Measurements from ENCODE around the gene EXD2. TPM values are rescaled to one million over a fixed set of nuclear protein-coding genes. Genes with fewer than 3 reads are reported as not detected.

The EXD2 gene
- total RNA-seq (10 to 100 TPM in 3 of 5 donors, 1 to 10 TPM in 2; 8.0 to 25.4 (median 14.7) TPM), polyA plus RNA-seq (1 to 10 TPM; 3.4 to 9.5 (median 4.9) TPM)
- long read RNA-seq, donor 1 = 0 reads
- long read RNA-seq, donor 2 = 0 reads
- long read RNA-seq, donor 3 = 0 reads
- long read RNA-seq, donor 4 = 0 reads
- long read RNA-seq, donor 5, partial matches to known transcripts = 0 of 1 reads
- long read RNA-seq, donor 5, other reads (novel, unspliced or antisense) = 0 of 1 reads
- long read RNA-seq, donor 6, full-length matches to known transcripts = 6 of 6 reads
- long read RNA-seq, donor 6, partial matches to known transcripts = 0 of 6 reads
- long read RNA-seq, donor 6, other reads (novel, unspliced or antisense) = 0 of 6 reads
- long read RNA-seq, donor 7, full-length matches to known transcripts = 1 of 6 reads
- long read RNA-seq, donor 7, partial matches to known transcripts = 5 of 6 reads
- long read RNA-seq, donor 7, other reads (novel, unspliced or antisense) = 0 of 6 reads
- long read RNA-seq, donor 8 = 0 reads
- long read RNA-seq, donor 9, partial matches to known transcripts = 0 of 1 reads
- long read RNA-seq, donor 9, other reads (novel, unspliced or antisense) = 0 of 1 reads
- long read RNA-seq, donor 10 = 0 reads

GRCh38 chr14:69191340-69192111 is at the start of gene EXD2:
Gene EXD2, plus strand, starts transcription at chr14:69191498. Its CDS starts 17,973 bp downstream, at chr14:69209471.
- 0 to 1% (median 0%) methylated on average over 34 to 58 of the region's 58 CpGs for WGBS, 5 donors
- Histone ChIP-seq H3K4me3 (peak within 1 kb of the TSS; percentile 57 to 95 (median 68)), H3K4me1 (peaks cover 0 to 16% (median 8%) of the 10 kb centered on the region in 4 donors), H3K27ac (peak within 1 kb of the TSS; percentile 79 to 96 (median 88)), H3K36me3 (peaks cover 0 to under 1% (median 0%) of the 10 kb centered on the region in 4 donors), H3K9me3 (no peaks in the 10 kb centered on the region), H3K27me3 (no peaks in the 10 kb centered on the region)
- TF ChIP-seq POLR2AphosphoS5 (IDR thresholded peaks at IDR 0.05) (peak; percentile 74 to 95 (median 87)), EP300 (IDR thresholded peaks at IDR 0.05) (no peak), POLR2A (IDR thresholded peaks at IDR 0.05) (peak in 1 of 4 donors; percentile 48)
- TF ChIP-seq, protein P1, sequence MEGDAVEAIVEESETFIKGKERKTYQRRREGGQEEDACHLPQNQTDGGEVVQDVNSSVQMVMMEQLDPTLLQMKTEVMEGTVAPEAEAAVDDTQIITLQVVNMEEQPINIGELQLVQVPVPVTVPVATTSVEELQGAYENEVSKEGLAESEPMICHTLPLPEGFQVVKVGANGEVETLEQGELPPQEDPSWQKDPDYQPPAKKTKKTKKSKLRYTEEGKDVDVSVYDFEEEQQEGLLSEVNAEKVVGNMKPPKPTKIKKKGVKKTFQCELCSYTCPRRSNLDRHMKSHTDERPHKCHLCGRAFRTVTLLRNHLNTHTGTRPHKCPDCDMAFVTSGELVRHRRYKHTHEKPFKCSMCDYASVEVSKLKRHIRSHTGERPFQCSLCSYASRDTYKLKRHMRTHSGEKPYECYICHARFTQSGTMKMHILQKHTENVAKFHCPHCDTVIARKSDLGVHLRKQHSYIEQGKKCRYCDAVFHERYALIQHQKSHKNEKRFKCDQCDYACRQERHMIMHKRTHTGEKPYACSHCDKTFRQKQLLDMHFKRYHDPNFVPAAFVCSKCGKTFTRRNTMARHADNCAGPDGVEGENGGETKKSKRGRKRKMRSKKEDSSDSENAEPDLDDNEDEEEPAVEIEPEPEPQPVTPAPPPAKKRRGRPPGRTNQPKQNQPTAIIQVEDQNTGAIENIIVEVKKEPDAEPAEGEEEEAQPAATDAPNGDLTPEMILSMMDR (IDR thresholded peaks at IDR 0.05) = no peak
- peak; percentile 93 to 97 for DNase-seq
- intact Hi-C loops (cut with DNase I; ENCODE audit: low total_unique reads) = loop anchor here (10.0 kb wide), 1 partner anchor 47 kb away; no protein-coding TSS in a partner anchor

- Histone ChIP-seq H3K4me1 (peaks cover 18 to 83% (median 52%) of the 10 kb centered on the region in 4 donors), H3K36me3 (peaks cover 0 to 15% (median 11%) of the 10 kb centered on the region in 4 donors), H3K27ac (no peak overlapping the region), H3K9me3 (no peaks in the 10 kb centered on the region), H3K4me3 (no peak overlapping the region), H3K27me3 (no peaks in the 10 kb centered on the region)
- 36 to 73% (median 60%) methylated on average over 1 of the region's 1 CpG for WGBS, 5 donors
- no peak for TF ChIP-seq POLR2AphosphoS5 (IDR thresholded peaks at IDR 0.05)
- TF ChIP-seq EP300 (IDR thresholded peaks at IDR 0.05) = no peak
- TF ChIP-seq, protein P1 (IDR thresholded peaks at IDR 0.05) = no peak
- TF ChIP-seq POLR2A (IDR thresholded peaks at IDR 0.05) = no peak
- no peak for DNase-seq
- intact Hi-C loops (cut with DNase I; ENCODE audit: low total_unique reads) = loop anchor here (10.0 kb wide), 1 partner anchor 53 kb away; the partner anchor contains the start of gene EXD2
Observed at GRCh38 chr14:69141550-69141949, 49.7 kb upstream of the EXD2 start.

DNA sequence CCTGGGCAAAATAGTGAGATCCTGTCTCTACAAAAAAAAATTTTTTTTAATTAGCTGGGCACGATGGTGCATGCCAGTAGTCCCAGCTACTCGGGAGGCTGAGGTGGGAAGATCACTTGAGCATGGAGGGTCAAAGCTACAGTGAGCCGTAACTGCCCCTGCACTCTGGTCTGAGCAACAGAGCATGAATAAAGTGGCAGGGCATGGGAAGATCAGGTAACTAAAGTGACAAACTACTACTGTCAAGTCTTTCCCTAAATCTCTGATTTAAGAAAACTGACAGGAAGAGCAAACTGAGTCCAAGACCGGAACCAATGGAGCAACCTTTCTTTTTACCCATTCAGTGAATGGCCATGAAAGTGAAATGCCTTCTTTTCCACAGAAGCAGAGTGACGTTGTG is 49.2 kb upstream of the EXD2 start:
- no peaks in the 10 kb centered on the region for H3K9me3 ChIP-seq
- peaks cover 0 to 15% (median 11%) of the 10 kb centered on the region in 4 donors for H3K36me3 ChIP-seq
- 82 to 89% (median 84%) methylated on average over 5 of the region's 5 CpGs for WGBS, 5 donors
- peaks cover 18 to 86% (median 55%) of the 10 kb centered on the region in 4 donors for H3K4me1 ChIP-seq
- intact Hi-C loops (cut with DNase I; ENCODE audit: low total_unique reads) = loop anchor here (10.0 kb wide), 1 partner anchor 53 kb away; the partner anchor contains the start of gene EXD2
- H3K27ac ChIP-seq = no peak overlapping the region
- H3K4me3 ChIP-seq = no peak overlapping the region
- no peak for DNase-seq
- TF ChIP-seq POLR2AphosphoS5 (IDR thresholded peaks at IDR 0.05) = no peak
- TF ChIP-seq EP300 (IDR thresholded peaks at IDR 0.05) = no peak
- TF ChIP-seq POLR2A (IDR thresholded peaks at IDR 0.05) = no peak
- TF ChIP-seq, protein P1 (IDR thresholded peaks at IDR 0.05) = no peak
- H3K27me3 ChIP-seq = no peaks in the 10 kb centered on the region

Data from stomach (tissue), 19 donors.